Hepatocyte (in vitro differentiated cells): Measurements from ENCODE around the gene PYGL. TPM values are rescaled to one million over a fixed set of nuclear protein-coding genes. Genes with fewer than 3 reads are reported as not detected.

Source experiments
- DNase-seq: peaks from one replicate; pipeline ENCODE4 v3.0.0-alpha.2; 2016; ENCODE audit warnings: low spot score
- H2AFZ ChIP-seq: fragments of 200-600 bp; sonication (generic); 2 replicates; pipeline ENCODE4 v1.6.0; 2016; ENCODE audit warnings: antibody characterized with exemption, mild to moderate bottlenecking
- H3K27ac ChIP-seq: fragments of 200-600 bp; sonication (generic); 2 replicates; pipeline ENCODE4 v1.5.1; 2016; ENCODE audit warnings: mild to moderate bottlenecking
- H3K27me3 ChIP-seq: fragments of 200-600 bp; sonication (generic); 2 replicates; pipeline ENCODE4 v1.6.1; 2016
- H3K36me3 ChIP-seq: fragments of 200-600 bp; sonication (generic); replicated peaks from 2 replicates; pipeline ENCODE4 v1.5.1; 2016; ENCODE audit warnings: low read depth; ENCODE audit not compliant: insufficient read depth
- H3K4me1 ChIP-seq: fragments of 200-600 bp; sonication (generic); 2 replicates; pipeline ENCODE4 v1.5.1; 2016; ENCODE audit warnings: mild to moderate bottlenecking, moderate library complexity; ENCODE audit not compliant: insufficient read depth
- H3K4me2 ChIP-seq: fragments of 200-600 bp; sonication (generic); 2 replicates; pipeline ENCODE4 v1.6.0; 2016
- H3K4me3 ChIP-seq: fragments of 200-600 bp; sonication (generic); 2 replicates; pipeline ENCODE4 v1.5.1; 2016; ENCODE audit warnings: mild to moderate bottlenecking
- H3K79me2 ChIP-seq: fragments of 200-600 bp; sonication (generic); 2 replicates; pipeline ENCODE4 v1.6.0; 2017; ENCODE audit warnings: mild to moderate bottlenecking
- H3K9me2 ChIP-seq: fragments of 200-600 bp; sonication (generic); replicated peaks from 2 replicates; pipeline ENCODE4 v1.6.0; 2017; ENCODE audit warnings: mild to moderate bottlenecking; ENCODE audit not compliant: insufficient read depth
- H3K9me3 ChIP-seq: fragments of 200-600 bp; sonication (generic); 2 replicates; pipeline ENCODE4 v1.5.1; 2016; ENCODE audit warnings: low read depth, mild to moderate bottlenecking
- H4K20me1 ChIP-seq: fragments of 200-600 bp; sonication (generic); 2 replicates; pipeline ENCODE4 v1.6.0; 2016; ENCODE audit warnings: mild to moderate bottlenecking; ENCODE audit not compliant: insufficient read depth, poor library complexity, severe bottlenecking
- CTCF ChIP-seq: fragments of 200-600 bp; sonication (generic); IDR thresholded peaks from 2 replicates; pipeline ENCODE4 v1.5.1; 2016; ENCODE audit warnings: antibody characterized with exemption, mild to moderate bottlenecking; ENCODE audit not compliant: poor library complexity
- EZH2 ChIP-seq: fragments of 200-600 bp; sonication (generic); IDR thresholded peaks from 2 replicates; pipeline ENCODE4 v1.6.1; 2016; ENCODE audit warnings: antibody characterized with exemption, mild to moderate bottlenecking, borderline replicate concordance
- EZH2phosphoT487 ChIP-seq: fragments of 200-600 bp; sonication (generic); IDR thresholded peaks from one replicate; pipeline ENCODE4 v1.6.1; 2018; ENCODE audit warnings: antibody characterized with exemption, mild to moderate bottlenecking, low read depth, moderate library complexity; ENCODE audit not compliant: unreplicated experiment, severe bottlenecking
- WGBS: methylation state at CpG from one replicate; pipeline ENCODE4 v1.1.6; 2016; ENCODE audit warnings: low lambda C conversion rate; ENCODE audit errors: missing lambda C conversion rate; 5-methylcytosine and 5-hydroxymethylcytosine counted together
- polyA plus RNA-seq: library from polyadenylated mRNA; unstranded; fragments of >200 nt; fragmentation: Nextera tagmentation; extraction: Ambion mirVana; gene quantifications from 2 replicates; pipeline ENCODE4 v1.2.1, GENCODE V29; 2016
- total RNA-seq: library from RNA; depleted of rRNA; stranded (reverse); fragments of >200 nt; gene quantifications from 2 replicates; pipeline ENCODE4 v1.2.3, GENCODE V29; 2014

The PYGL gene
- total and polyA plus RNA-seq, 2 experiments from 2014 or later: 37.9 to 51.6 TPM

- Histone ChIP-seq H3K9me2 (no peaks in the 10 kb centered on the region), H3K27ac (no peak overlapping the region), H3K4me1 (no peaks in the 10 kb centered on the region), H3K27me3 (no peaks in the 10 kb centered on the region), H3K79me2 (no peaks in the 10 kb centered on the region), H3K9me3 (no peaks in the 10 kb centered on the region), H2AFZ (no peak overlapping the region), H3K4me3 (no peak overlapping the region), H4K20me1 (no peaks in the 10 kb centered on the region), H3K4me2 (no peak overlapping the region), H3K36me3 (no peaks in the 10 kb centered on the region)
- WGBS: 80% methylated on average over 5 of the region's 5 CpGs
- no peak for DNase-seq
- TF ChIP-seq EZH2 (no peak), EZH2phosphoT487 (no peak), CTCF (no peak)
These were observed 87.6 kb downstream of the PYGL start for GRCh38 chr14:50856660-50857059.

DNA sequence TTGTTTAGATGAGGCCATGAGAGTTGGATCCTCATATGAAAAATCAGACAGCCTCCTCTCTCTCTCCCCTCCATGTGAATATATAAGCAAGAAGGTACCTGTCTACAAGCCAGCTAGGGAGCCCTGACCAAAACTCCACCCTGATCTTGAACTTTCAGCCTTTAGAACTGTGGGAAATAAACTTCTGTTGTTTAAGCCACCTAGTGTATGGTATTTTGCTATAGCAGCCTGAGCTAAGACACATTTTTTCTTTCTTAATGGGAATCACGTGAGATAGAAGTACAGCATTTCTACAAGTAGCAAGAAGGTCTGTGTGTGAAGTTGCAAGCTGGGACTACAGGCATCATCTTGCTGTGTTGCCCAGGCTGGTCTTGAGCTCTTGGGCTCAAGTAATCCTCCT is 88.7 kb downstream of the PYGL start:
- Histone ChIP-seq H3K9me2 (no peaks in the 10 kb centered on the region), H2AFZ (no peak overlapping the region), H3K4me1 (no peaks in the 10 kb centered on the region), H3K79me2 (no peaks in the 10 kb centered on the region), H4K20me1 (no peaks in the 10 kb centered on the region), H3K27me3 (no peaks in the 10 kb centered on the region), H3K9me3 (no peaks in the 10 kb centered on the region), H3K27ac (no peak overlapping the region), H3K4me2 (no peak overlapping the region), H3K36me3 (no peaks in the 10 kb centered on the region), H3K4me3 (no peak overlapping the region)
- TF ChIP-seq EZH2 (no peak), CTCF (peak; percentile 14), EZH2phosphoT487 (no peak)
- DNase-seq: no peak
- 55% methylated on average over 1 of the region's 1 CpG for WGBS

Other genes starting within 250 kb of the PYGL start
- 9.9 and 11.6 TPM in 2 replicates for gene NIN, start 113.3 kb downstream of the PYGL start, total RNA-seq
- 4.2 and 7.3 TPM in 2 replicates for gene NIN, start 113.3 kb downstream of the PYGL start, polyA plus RNA-seq
- not detected in 2 replicates for gene ABHD12B, start 72.4 kb downstream of the PYGL start, total RNA-seq
- not detected in 2 replicates for gene ABHD12B, start 72.4 kb downstream of the PYGL start, polyA plus RNA-seq
- 0.10 and 0.76 TPM in 2 replicates for gene TRIM9, start 150.6 kb upstream of the PYGL start, total RNA-seq
- gene TRIM9, start 150.6 kb upstream of the PYGL start, polyA plus RNA-seq: 0.78 and 0.94 TPM in 2 replicates